Muscle layer of duodenum (tissue), 2 donors: ENCODE measurements around the gene BBS9.

Experiments used
- H3K27ac ChIP-seq: one replicate; pipeline ENCODE4 v1.7.0; 2013; ENCODE audit warnings: mild to moderate bottlenecking, low read length
- H3K27me3 ChIP-seq: one replicate; pipeline ENCODE4 v1.7.0; 2013; ENCODE audit warnings: low read depth, mild to moderate bottlenecking, control low read depth, low read length
- H3K36me3 ChIP-seq, 2 donors: one replicate each; pipeline ENCODE4 v1.7.0; 2013; ENCODE audit warnings: low read length in 2 of 2, control low read depth in 1 of 2, mild to moderate bottlenecking in 1 of 2; ENCODE audit not compliant: insufficient read depth in 2 of 2, control insufficient read depth in 1 of 2
- H3K4me1 ChIP-seq, 2 donors: one replicate each; pipeline ENCODE4 v1.7.0; 2013; ENCODE audit warnings: low read length in 2 of 2, mild to moderate bottlenecking in 2 of 2, control low read depth in 1 of 2, moderate library complexity in 1 of 2; ENCODE audit not compliant: insufficient read depth in 2 of 2, control insufficient read depth in 1 of 2
- H3K4me3 ChIP-seq, 2 donors: one replicate each; pipeline ENCODE4 v1.7.0; 2013; ENCODE audit warnings: low read length in 2 of 2, low read depth in 1 of 2, mild to moderate bottlenecking in 1 of 2
- H3K9me3 ChIP-seq, 2 donors: one replicate each; pipeline ENCODE4 v1.7.0; 2013; ENCODE audit warnings: low read length in 2 of 2, control low read depth in 1 of 2, mild to moderate bottlenecking in 1 of 2; ENCODE audit not compliant: control insufficient read depth in 1 of 2
- donor health status: healthy.

Gene BBS9

DNA sequence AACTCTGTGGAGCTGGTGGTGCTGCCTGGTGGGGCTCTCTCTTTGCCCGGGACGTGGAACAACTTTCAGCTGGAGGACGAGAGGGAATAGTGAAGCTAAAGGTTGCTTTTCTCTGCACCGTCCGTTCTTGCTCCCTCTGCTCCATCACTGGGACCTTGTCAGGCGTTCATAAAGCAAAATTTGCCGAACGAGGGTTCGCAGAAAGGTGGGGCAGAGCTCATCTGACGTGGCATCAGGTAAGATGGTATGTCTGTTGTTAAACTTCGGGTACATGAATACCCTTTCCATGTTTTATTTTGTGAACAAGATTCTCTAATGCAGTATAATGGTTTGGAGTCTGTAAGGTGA lies 416 bp downstream of the BBS9 start:
- Histone ChIP-seq H3K4me3 (peak overlapping the region; percentile 69 to 93), H3K9me3 (no peaks in the 10 kb centered on the region), H3K36me3 (no peaks in the 10 kb centered on the region), H3K4me1 (peaks cover 6 to 15% of the 10 kb centered on the region in 2 donors), H3K27me3 (no peaks in the 10 kb centered on the region), H3K27ac (peak overlapping the region; percentile 67)

- H3K27me3 ChIP-seq: no peaks in the 10 kb centered on the region
- no peaks in the 10 kb centered on the region for H3K9me3 ChIP-seq
- no peak overlapping the region for H3K27ac ChIP-seq
- peak overlapping the region; percentile 69 to 93 for H3K4me3 ChIP-seq
- H3K36me3 ChIP-seq: no peaks in the 10 kb centered on the region
- H3K4me1 ChIP-seq: peaks cover 6 to 15% of the 10 kb centered on the region in 2 donors
Measured at GRCh38 chr7:33130184-33130583, 820 bp downstream of the BBS9 start.

- Histone ChIP-seq H3K36me3 (no peaks in the 10 kb centered on the region), H3K4me3 (no peak overlapping the region), H3K4me1 (no peaks in the 10 kb centered on the region), H3K9me3 (no peaks in the 10 kb centered on the region), H3K27ac (no peak overlapping the region), H3K27me3 (no peaks in the 10 kb centered on the region)
Measured at GRCh38 chr7:33137103-33137502, 7.7 kb downstream of the BBS9 start.

GRCh38 chr7:33142585-33142984 lies 13.2 kb downstream of the BBS9 start:
- Histone ChIP-seq H3K27me3 (no peaks in the 10 kb centered on the region), H3K27ac (no peak overlapping the region), H3K36me3 (no peaks in the 10 kb centered on the region), H3K4me3 (no peak overlapping the region), H3K9me3 (peaks cover 0 to 7% of the 10 kb centered on the region in 2 donors), H3K4me1 (no peaks in the 10 kb centered on the region)

GRCh38 chr7:33143996-33144718 lies 14.8 kb downstream of the BBS9 start:
- Histone ChIP-seq H3K36me3 (no peaks in the 10 kb centered on the region), H3K9me3 (peaks cover 0 to 7% of the 10 kb centered on the region in 2 donors), H3K27ac (no peak overlapping the region), H3K4me3 (no peak overlapping the region), H3K27me3 (no peaks in the 10 kb centered on the region), H3K4me1 (no peaks in the 10 kb centered on the region)

DNA sequence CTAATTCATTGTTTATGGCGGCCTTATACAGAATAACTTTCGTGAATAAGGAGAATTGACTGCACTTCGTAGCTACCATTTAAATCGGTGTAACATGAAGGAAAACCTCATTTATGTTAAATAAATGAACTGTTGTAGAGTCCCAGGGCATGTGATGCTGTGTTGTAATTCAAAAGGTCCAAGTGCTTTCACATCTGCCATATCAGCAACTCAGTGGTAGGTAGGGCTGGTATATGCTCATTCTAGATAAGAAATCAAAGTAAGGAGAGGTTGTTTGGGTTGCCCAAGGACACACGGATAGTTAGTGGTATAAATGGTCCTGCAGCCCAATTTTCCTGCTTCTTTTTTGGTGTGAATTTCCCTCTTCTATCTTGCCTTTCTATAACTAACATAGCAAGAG lies 15.8 kb downstream of the BBS9 start:
- no peaks in the 10 kb centered on the region for H3K4me1 ChIP-seq
- H3K4me3 ChIP-seq: no peak overlapping the region
- H3K36me3 ChIP-seq: no peaks in the 10 kb centered on the region
- no peak overlapping the region for H3K27ac ChIP-seq
- no peaks in the 10 kb centered on the region for H3K27me3 ChIP-seq
- H3K9me3 ChIP-seq: peaks cover 0 to 7% of the 10 kb centered on the region in 2 donors

- Histone ChIP-seq H3K36me3 (peaks cover 0 to 2% of the 10 kb centered on the region in 2 donors), H3K4me1 (no peaks in the 10 kb centered on the region), H3K27ac (no peak overlapping the region), H3K4me3 (no peak overlapping the region), H3K9me3 (no peaks in the 10 kb centered on the region), H3K27me3 (no peaks in the 10 kb centered on the region)
Measured at GRCh38 chr7:33152087-33152486, 22.7 kb downstream of the BBS9 start.

DNA sequence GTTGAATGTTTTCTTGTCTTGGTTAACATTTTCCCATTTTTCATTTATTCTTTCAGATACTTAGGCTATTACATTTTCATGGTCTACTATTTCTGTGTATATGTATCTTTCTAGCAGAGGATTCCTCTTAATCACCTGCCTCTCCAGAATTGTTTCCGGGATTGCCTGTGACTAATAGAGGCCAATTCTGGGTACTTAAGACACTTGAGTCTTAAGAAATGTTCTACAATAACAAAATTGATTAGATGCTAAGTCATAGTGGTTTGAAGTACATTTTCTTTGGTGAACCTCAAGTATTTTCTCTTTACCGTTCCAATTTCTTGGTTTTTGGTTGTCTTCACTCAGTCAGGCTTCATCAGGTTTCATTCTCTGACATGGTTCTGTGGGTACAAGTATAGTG lies 26.4 kb downstream of the BBS9 start:
- Histone ChIP-seq H3K27ac (no peak overlapping the region), H3K27me3 (no peaks in the 10 kb centered on the region), H3K4me3 (no peak overlapping the region), H3K4me1 (no peaks in the 10 kb centered on the region), H3K9me3 (no peaks in the 10 kb centered on the region), H3K36me3 (peaks cover 0 to 3% of the 10 kb centered on the region in 2 donors)

GRCh38 chr7:33156441-33156840 lies 27.1 kb downstream of the BBS9 start:
- Histone ChIP-seq H3K27ac (no peak overlapping the region), H3K4me3 (no peak overlapping the region), H3K4me1 (no peaks in the 10 kb centered on the region), H3K36me3 (peaks cover 0 to 3% of the 10 kb centered on the region in 2 donors), H3K9me3 (no peaks in the 10 kb centered on the region), H3K27me3 (no peaks in the 10 kb centered on the region)

DNA sequence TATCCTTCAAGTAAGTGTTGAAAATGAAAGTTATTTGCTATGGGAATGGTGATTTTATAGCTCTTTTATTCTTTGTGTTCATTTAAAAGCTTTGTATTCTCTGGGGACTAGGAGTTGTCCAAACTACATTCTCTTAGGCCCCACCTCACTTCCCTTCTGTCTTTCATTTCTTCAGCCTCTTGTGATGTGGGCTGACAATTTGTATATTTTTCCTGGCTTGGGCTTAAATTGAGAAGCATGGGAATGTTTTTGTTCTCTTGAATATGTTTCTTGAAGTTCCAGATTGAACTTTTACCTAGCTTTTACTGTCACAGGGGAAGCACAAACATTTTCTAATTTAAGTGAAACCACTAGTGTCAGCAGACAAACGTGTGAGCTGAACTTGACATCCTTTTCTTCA lies 27.9 kb downstream of the BBS9 start:
- Histone ChIP-seq H3K27me3 (no peaks in the 10 kb centered on the region), H3K9me3 (no peaks in the 10 kb centered on the region), H3K4me1 (no peaks in the 10 kb centered on the region), H3K4me3 (no peak overlapping the region), H3K27ac (no peak overlapping the region), H3K36me3 (peaks cover 0 to 3% of the 10 kb centered on the region in 2 donors)

GRCh38 chr7:33157781-33158180 lies 28.4 kb downstream of the BBS9 start:
- H3K4me3 ChIP-seq: no peak overlapping the region
- H3K27me3 ChIP-seq: no peaks in the 10 kb centered on the region
- peaks cover 0 to 3% of the 10 kb centered on the region in 2 donors for H3K36me3 ChIP-seq
- no peaks in the 10 kb centered on the region for H3K4me1 ChIP-seq
- H3K9me3 ChIP-seq: no peaks in the 10 kb centered on the region
- no peak overlapping the region for H3K27ac ChIP-seq

- Histone ChIP-seq H3K36me3 (no peaks in the 10 kb centered on the region), H3K27ac (no peak overlapping the region), H3K4me1 (no peaks in the 10 kb centered on the region), H3K9me3 (peaks cover 0 to 5% of the 10 kb centered on the region in 2 donors), H3K27me3 (no peaks in the 10 kb centered on the region), H3K4me3 (no peak overlapping the region)
Measured at GRCh38 chr7:33177876-33178275, 48.5 kb downstream of the BBS9 start.
